ENCODE data around the gene PPP1R36. TPM values are rescaled to one million over a fixed set of nuclear protein-coding genes. Genes with fewer than 3 reads are reported as not detected.
"Not testable (repeated sequence)": the region's sequence is repeated elsewhere in the genome, so short reads cannot be mapped to it uniquely, and the experiment has no call there.

The PPP1R36 gene
- polyA plus RNA-seq, 3 donors: 0.89 to 7.9 (median 1.0) TPM

- 79 to 98% (median 93%) methylated on average over 1 of the region's 1 CpG for WGBS, 3 donors
- H3K27ac ChIP-seq (ENCODE audit: low read depth, low read length): no peak overlapping the region
Measured at GRCh38 chr14:64630778-64631177, 81.0 kb downstream of the PPP1R36 start.

GRCh38 chr14:64631222-64631621, 81.5 kb downstream of the PPP1R36 start:
- H3K27ac ChIP-seq (ENCODE audit: low read depth, low read length): not testable (repeated sequence)
- WGBS, 3 donors: 93 to 98% (median 96%) methylated on average over 2 to 3 of the region's 3 CpGs

- no peak overlapping the region for H3K27ac ChIP-seq (ENCODE audit: low read depth, low read length)
- WGBS, 3 donors: 76 to 85% (median 84%) methylated on average over 5 of the region's 5 CpGs
Measured at GRCh38 chr14:64632056-64632455, 82.3 kb downstream of the PPP1R36 start.

DNA sequence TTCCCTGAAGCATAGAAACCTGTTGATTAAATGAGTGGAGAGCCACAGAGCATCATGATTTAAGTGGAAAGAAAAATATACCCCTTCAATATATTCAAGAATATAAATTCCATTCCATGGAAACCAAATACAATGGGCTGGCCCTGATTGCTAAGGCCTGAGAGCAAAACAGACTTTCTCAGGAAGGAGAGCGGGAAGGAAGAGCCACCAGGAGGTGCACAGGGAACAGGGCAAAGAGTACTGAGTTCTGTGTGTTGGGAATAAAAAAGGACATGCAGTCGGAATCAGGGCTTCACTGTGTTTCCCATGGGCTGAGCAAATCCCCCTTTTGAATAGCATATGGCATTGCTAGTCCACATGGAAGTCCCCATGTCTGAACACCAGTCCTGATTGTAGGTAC, 84.8 kb downstream of the PPP1R36 start:
- 70 to 86% (median 85%) methylated on average over 2 of the region's 2 CpGs for WGBS, 3 donors
- no peak overlapping the region for H3K27ac ChIP-seq (ENCODE audit: low read depth, low read length)

DNA sequence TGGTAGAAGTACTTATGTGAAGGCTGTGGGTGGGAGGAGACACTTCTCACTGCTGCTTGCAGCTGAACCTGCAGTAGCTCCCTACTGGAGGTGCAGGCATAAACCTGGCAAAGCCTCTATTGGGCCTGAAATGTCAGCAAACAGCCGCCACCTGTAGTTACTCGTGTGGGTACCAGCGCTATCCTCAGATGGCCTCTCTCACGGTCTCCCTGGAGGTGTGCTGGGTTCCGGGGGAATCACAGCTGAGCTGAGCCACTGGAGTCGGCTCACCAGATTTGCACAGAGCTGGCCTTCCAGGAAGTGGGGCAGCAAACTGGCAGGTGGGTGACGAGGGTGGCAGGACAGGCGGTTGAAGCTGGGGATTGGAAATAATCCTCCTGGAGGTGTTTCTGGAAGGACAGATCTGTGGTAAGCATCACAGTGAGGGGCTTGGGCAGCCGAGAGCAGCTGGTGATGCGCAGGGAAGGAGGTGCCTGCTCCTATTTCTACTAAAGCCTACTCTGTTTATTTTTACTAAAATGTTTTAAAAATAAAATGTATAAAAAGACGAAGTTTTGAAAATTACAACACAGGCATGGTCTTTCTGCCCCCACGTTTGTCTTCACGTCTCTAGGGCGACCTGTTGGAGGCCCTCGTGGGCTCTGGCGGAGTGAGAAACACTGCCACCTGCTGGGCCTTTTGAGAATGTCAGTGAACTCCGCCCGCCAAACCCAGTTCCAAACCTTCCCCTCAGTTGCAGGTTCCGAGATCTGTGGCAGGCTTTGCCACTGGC, 86.6 kb downstream of the PPP1R36 start:
- no peak overlapping the region for H3K27ac ChIP-seq (ENCODE audit: low read depth, low read length)
- WGBS, 3 donors: 24 to 40% (median 38%) methylated on average over 19 of the region's 19 CpGs

GRCh38 chr14:64636980-64637429, 87.2 kb downstream of the PPP1R36 start:
- H3K27ac ChIP-seq (ENCODE audit: low read depth, low read length): no peak overlapping the region
- 43 to 57% (median 51%) methylated on average over 2 of the region's 2 CpGs for WGBS, 3 donors

DNA sequence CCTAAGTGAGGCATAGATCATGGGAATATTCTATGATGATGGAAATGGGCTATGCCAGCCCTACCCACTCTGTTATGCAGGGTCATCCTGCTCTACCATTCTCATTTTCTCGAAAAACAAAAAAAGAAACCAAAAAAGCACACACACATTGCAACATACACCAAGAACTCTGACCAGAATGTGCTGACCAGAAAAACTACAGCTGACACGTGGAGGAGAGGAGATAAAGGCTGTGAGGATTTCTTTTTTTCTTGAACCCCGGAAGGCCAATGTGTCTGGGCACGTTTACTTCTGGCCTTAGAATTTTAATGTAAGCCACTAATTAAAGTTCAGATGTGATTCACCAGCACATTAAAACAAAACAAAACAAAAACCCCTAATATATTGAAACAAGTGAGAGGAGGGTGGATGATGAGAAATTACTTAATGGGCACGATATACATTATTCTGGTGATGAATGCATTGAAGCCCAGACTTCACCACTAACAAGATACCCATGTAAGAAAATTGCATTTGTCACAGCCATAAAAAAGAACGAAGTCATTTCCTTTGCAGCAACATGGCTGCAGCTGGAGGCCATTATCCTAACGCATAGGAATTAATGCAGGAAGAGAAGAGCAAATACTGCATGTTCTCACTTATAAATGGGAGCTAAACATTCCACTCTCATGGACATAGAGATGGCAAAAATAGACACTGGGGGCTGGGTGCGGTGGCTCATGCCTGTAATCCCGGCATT, 88.1 kb downstream of the PPP1R36 start:
- WGBS, 3 donors: 71 to 83% (median 77%) methylated on average over 9 of the region's 9 CpGs
- no peak overlapping the region for H3K27ac ChIP-seq (ENCODE audit: low read depth, low read length)

DNA sequence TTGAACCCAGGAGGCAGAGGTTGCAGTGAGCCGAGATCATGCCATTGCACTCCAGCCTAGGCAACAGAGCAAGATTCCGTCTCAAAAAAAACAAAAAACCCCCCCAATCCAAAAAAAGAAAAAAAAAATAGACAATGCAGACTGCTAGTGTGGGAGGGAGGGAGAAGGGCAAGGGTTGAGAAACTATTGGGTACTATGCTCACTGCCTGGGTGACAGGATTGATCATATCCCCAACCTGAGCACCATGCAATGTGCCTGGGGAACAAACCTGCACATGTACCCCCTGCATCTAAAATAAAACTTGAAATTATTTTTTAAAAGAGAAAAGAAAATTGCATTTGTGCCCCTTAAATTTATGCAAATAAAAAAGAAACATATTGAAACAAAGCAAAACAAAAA, 88.9 kb downstream of the PPP1R36 start:
- H3K27ac ChIP-seq (ENCODE audit: low read depth, low read length): no peak overlapping the region
- WGBS, 3 donors: 88 to 96% (median 95%) methylated on average over 2 of the region's 2 CpGs

Other genes with a start within 250 kb of the PPP1R36 start
- gene MTHFD1, start 161.6 kb upstream of the PPP1R36 start, polyA plus RNA-seq: 10 to 100 TPM; 25.8 to 95.2 (median 43.2) TPM
- gene AKAP5, start 84.5 kb upstream of the PPP1R36 start, polyA plus RNA-seq: under 1 TPM; 0.06 to 0.16 (median 0.11) TPM
- gene ZBTB25, start 46.1 kb upstream of the PPP1R36 start, polyA plus RNA-seq: 1 to 10 TPM; 2.6 to 4.0 (median 3.8) TPM
- gene ZBTB1, start 45.2 kb upstream of the PPP1R36 start, polyA plus RNA-seq: 10 to 100 TPM in 2 of 3 donors, 1 to 10 TPM in 1; 7.8 to 21.0 (median 19.3) TPM
- 1 to 10 TPM; 2.9 to 7.3 (median 6.0) TPM for gene HSPA2, start 9.2 kb upstream of the PPP1R36 start, polyA plus RNA-seq
- gene PLEKHG3, start 154.5 kb downstream of the PPP1R36 start, polyA plus RNA-seq: 10 to 100 TPM; 17.8 to 23.5 (median 21.3) TPM

Measured in adipose tissue (tissue), 3 donors.